Inflammatory macrophage (primary cell): Measurements from ENCODE around the gene COPZ2.
"Not testable (repeated sequence)": the region's sequence is repeated elsewhere in the genome, so short reads cannot be mapped to it uniquely, and the experiment has no call there.

Source experiments
- DNase-seq, 2 donors: peaks; one replicate each; pipeline ENCODE4 v3.0.0-alpha.2; 2020 to 2022

The COPZ2 gene

DNA sequence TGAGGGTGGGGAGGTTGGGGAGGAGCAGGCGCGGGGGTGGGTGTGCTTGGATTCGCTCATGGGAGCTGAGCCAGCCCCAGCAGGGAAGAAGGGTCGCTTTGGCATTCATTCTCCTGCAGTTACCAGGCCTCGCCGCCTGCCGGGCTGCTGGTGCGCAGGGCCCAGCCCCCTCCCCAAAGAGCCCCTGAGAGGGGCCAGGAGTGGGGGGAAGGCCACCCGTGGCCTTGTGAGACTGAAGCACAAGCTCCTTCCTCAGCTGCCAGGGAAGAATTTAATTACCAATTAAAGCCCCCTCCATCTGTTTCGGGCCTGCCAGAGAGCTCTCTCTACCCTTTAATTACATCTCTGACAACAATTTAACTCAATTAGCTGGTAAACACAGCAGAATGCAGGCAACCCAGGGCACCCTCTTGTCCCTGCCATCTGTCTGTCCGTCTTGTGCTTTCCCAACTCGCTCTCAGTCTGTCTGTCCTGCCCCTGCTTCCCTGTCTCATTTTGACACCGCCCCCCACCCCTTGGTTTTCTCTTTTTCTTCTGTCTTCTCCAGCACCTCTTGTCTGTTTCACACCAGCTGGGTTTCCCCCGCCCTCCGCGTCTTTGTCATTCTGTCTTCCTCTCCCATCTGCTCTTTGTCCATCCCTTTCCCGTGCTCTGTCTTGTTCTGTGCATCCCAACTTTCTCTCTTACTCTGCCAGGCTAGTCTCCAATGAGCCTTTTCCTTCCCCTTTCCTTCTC lies 34.0 kb downstream of the COPZ2 start:
- DNase-seq = peak in 1 of 2 donors; percentile 29

DNA sequence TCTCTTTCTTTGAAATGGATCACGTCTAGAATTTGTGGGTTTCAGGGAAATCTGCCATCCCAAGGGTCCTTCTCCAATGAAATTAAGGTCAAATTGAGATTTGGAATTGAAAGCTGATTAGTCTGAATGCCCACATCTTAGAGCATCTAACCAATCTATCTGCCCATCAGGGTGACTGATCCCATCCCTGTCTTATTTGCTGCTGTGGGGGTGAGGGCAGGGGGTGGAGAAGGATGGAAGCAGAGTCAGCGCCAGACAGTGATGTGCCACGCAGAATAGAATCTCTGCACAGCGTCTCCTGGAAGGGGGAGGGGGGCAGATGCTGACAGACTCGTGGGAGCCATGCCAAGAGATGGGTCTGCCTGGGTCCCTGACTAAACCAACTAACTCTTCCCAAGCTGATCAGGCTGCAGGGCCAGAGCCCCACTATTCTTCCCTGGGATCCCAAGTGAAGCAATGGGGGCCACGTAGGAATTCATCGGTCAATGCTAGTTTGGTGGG lies 34.6 kb downstream of the COPZ2 start:
- no peak for DNase-seq

DNA sequence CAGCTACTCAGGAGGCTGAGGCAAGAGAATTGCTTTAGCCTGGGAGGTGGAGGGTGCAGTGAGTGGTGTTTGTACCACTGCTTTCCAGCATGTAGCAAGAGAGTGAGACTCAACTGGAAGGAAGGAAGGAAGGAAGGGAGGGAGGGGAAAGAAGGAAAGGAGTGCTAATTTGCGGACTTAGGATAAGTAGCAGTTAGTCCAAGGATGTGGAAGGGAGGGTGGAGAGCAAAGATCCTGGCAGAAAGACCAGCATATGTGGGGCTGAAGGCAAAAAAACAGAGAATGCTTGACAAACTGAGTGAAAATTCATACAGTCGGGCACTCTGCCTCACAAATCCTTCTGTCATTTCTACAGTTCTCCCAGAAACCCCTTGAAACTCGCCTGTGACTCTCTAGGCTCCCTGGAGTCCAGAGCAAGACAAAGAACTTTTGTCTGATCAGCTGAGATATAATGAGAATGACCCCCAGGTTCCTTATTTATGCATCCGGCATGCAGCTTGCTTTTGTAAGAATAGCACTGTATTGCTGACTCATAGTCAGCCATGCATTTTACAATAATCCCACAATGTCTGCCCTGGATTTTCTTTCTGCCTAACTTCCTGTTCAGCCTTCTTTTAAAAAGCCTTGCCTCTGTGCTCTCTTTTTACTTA lies 35.2 kb downstream of the COPZ2 start:
- peak; percentile 94 to 96 for DNase-seq

- not testable (repeated sequence) for DNase-seq
These were observed 35.9 kb downstream of the COPZ2 start for GRCh38 chr17:48001657-48002056.

- peak; percentile 85 to 90 for DNase-seq
These were observed 36.4 kb downstream of the COPZ2 start for GRCh38 chr17:48001197-48001596.

GRCh38 chr17:47999582-47999981 lies 38.0 kb downstream of the COPZ2 start:
- DNase-seq = peak; percentile 40 to 91

GRCh38 chr17:47998044-47998443 lies 39.6 kb downstream of the COPZ2 start:
- no peak for DNase-seq

DNA sequence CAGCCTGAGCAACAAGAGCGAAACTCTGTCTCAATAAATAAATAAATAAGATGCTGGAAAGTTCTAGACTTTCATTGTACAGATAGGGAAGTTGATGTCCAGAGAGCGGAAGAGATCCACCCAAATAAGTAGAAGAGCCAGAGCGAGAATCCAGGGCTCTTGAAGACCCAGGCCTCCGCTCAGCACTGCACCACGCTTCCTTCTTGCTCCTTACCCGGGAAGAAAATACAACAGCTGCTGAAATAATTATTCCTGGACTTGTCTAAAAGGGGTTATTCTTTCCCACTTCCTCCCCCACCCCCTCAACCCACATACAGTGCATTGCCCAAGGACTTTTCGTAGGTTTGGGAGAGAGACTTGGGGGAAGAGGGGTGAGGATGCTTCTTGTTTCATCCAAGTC lies 40.0 kb downstream of the COPZ2 start:
- peak; percentile 73 to 79 for DNase-seq

- no peak for DNase-seq
These were observed 41.4 kb downstream of the COPZ2 start for GRCh38 chr17:47996201-47996600.

GRCh38 chr17:47995241-47995935 lies 42.2 kb downstream of the COPZ2 start:
- no peak for DNase-seq

DNA sequence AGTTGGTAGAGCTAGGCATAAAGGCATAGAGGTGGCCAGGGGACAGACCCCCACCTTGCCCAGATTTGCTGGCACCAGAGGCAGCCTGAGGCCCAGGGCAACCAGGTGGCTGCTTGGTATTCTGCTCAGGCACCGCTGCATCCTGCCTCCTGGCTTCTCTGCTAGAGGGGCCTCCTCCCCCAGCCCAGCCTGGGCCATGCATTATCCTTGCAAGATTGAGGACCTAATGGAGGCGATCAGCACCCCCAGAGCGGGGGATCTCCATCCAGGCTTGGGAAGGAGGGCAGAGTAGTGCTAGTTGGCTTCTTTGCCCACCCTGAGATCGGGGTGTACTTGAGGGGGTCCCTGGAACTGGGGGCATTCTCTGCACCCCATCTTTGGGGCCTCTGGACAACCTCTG lies 42.9 kb downstream of the COPZ2 start:
- DNase-seq = no peak

DNA sequence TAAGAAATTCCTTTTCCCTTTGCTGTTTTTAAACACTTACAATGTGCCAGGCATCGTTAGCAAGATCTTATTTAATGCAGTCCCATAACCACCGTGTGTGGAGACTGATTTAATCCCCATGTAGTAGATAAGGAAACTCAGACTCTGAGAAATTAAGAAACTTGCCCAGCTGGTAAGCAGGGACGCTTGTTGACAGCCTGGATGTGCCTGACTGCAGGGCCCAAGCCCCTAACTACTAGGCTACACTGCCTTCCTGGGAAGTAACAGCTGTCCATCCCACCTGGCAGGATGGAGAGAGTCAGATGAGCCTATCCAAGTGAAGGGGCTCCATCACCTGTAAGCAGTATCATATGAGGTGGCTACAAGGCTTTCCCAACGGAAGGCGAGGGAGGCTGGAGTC lies 43.6 kb downstream of the COPZ2 start:
- DNase-seq = no peak

GRCh38 chr17:47993031-47993564 lies 44.5 kb downstream of the COPZ2 start:
- DNase-seq = no peak

- DNase-seq = peak in 1 of 2 donors; percentile 49
These were observed 45.4 kb downstream of the COPZ2 start for GRCh38 chr17:47992216-47992615.

DNA sequence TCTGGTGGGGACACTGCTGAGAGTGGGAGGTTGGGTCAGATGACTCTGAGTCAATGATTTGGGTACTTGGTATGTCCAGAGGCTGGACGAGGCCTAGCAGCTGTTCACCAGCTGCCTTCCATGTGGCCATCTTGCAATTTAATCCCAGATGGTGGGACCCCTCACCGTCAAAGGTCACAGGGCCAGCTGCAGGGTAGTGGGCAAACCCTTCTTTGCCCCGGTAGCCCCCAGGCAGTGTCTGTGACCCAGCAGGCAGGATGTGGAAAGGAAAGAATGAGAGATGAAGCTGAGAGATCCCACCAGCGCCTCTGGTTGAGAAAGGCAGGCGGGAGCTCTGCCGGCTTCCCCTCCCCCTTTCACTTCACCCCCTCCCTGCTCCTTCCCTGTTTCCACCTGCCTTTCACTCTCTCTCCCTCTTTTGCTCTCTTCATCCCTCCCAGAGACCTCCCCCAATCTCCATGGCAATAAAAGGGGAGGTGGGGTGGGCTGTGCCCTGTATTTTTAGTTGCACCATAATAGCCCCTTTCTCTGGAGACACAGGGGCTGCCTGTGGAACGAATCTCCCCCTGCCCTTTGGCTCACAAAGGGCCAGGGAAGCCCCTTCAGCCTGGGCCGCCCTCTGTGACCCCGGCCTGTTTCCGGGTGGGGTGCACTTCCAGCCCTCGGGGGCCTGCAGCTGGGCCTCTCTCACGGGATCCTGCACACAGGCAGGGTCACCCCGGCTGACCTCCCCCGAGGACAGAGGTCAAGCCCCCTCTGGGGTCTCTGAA lies 46.5 kb downstream of the COPZ2 start:
- DNase-seq = peak; percentile 16 to 47

DNA sequence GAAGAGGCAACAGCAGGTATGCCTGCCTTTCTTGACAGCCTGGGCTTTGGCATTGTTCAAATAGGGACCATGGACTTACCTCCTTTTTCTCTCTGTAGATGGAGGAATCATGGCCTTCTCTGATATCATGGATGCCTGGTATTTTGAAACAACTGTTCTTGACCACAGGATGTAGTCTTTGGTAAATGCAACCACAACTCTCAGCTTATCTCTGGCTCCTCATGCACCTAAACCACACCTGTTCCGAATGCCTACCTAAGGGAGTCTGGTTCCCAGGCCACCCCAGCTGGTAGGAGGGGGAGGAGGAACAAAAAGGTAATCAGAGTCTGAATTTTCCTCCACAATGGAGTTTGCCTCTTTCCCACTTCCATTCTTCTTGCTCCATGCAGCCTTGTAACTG lies 47.9 kb downstream of the COPZ2 start:
- no peak for DNase-seq

DNA sequence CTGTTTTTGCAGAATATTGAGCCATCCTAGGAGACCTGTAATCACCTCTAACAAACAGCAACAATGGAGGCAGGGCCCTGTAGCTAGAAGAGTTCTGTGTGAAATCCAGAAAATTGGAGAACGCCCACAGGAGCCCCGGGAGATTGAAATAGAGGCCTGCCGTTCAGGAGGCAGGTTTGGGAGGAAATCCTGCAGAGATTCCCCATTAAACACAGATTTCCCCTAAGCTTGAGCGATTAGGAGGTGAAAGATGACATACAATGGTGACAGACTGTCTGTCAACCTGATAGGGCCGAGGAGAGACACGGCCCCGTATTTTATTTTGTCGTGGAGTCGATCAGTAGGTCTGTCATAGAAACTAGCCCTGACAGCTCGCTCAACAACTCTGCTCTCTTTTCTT lies 48.4 kb downstream of the COPZ2 start:
- DNase-seq = no peak

DNA sequence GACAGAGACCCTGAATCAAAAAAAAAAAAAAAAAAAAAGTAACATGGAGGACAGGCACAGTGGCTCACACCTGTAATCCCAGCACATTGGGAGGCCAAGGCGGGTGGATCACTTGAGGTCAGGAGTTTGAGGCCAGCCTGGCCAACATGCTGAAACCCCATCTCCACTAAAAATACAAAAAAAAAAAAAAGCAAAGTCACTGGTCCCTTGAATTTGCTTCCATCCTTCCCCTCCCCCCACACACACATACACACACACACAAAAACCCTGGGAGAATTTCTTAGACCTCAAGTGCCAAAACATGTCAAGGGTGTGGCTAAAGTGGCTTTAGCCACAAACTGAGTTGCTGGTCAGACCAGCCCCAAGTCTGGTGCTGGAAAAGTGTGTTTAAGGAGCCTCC lies 49.2 kb downstream of the COPZ2 start:
- DNase-seq = not testable (repeated sequence)

- DNase-seq = no peak
These were observed 50.3 kb downstream of the COPZ2 start for GRCh38 chr17:47987240-47987835.

DNA sequence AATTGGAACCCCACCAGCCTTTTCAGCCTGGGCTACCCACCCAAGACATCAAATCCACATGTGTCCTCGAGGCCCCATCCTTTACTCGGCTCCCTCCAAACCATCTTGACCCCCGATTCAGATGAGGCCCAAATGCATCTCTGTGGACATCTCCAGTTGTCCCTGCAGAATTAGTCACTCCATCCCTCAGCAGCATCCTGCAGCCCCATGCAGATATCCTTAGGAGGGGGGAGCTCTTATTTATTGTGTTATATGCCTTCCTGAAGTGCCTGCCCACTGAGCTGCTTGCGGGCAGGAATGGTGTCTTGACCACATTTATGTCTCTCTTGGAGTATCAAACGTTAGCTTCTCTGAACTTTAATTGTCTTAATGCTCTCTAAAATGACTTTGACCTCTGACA lies 51.1 kb downstream of the COPZ2 start:
- DNase-seq = no peak

DNA sequence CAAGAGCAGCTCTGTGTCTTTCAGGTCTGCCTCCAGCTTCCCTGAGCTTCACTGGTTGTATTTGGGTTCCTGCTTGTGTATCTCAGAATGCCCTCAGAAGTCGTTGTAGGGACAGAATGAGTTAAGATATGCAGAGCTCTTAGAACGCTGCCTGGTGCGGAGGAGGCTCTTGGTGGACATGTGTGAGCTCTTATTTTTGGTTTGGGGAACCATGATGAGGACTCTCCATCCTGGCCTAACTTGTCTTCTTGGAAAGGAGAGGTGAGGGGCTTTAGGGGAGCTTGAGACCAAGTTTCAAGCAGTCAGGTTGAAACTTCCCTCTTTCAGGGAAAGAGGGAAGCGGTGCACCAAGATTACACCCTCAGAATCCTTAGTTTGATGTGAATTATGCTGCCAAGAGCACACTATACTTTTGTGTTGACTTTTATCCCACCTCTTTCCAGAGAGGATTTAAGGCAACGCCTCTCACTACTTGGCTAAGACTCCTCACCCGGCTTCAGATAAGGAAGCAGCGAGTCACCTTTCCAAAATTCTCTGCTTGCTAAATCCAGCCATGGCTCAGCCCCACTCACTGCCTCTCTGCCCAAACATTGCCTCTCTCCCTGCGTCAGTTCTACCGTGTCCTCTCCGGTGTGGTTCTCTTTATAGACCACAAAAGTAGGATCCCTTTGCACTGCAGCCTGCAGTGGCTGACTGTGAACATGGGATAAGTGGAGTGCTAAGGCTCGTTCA lies 53.9 kb downstream of the COPZ2 start:
- DNase-seq = peak in 1 of 2 donors; percentile 44
